GM12891 (cell line): Measurements from ENCODE around the gene TPCN2. TPM values are rescaled to one million over a fixed set of nuclear protein-coding genes. Genes with fewer than 3 reads are reported as not detected.
"Not testable (repeated sequence)": the region's sequence is repeated elsewhere in the genome, so short reads cannot be mapped to it uniquely, and the experiment has no call there.

Source experiments
- DNase-seq: peaks from one replicate; pipeline ENCODE4 v3.0.0; 2011; ENCODE audit warnings: low spot score; ENCODE audit not compliant: insufficient read length
- FAIRE-seq: peaks from 2 replicates; lab custom pipeline; 2011; peaks lifted over from hg19 to GRCh38; lab: Jason Lieb, UNC
- PAX5 ChIP-seq: IDR thresholded peaks from 2 replicates; pipeline ENCODE4 v1.6.1; 2011; ENCODE audit warnings: low read length, moderate library complexity, mild to moderate bottlenecking; ENCODE audit not compliant: insufficient read depth, severe bottlenecking
- POLR2A ChIP-seq: IDR thresholded peaks from 2 replicates; pipeline ENCODE4 v1.6.1; 2011; ENCODE audit warnings: low read depth, low read length, control low read depth
- POLR2AphosphoS5 ChIP-seq: IDR thresholded peaks from 2 replicates; pipeline ENCODE4 v1.6.1; 2011; ENCODE audit warnings: low read depth, low read length, control low read depth
- POU2F2 ChIP-seq: IDR thresholded peaks from 2 replicates; pipeline ENCODE4 v1.6.1; 2011; ENCODE audit warnings: low read depth, mild to moderate bottlenecking, control low read depth, low read length, moderate library complexity
- SPI1 ChIP-seq: IDR thresholded peaks from 2 replicates; pipeline ENCODE4 v1.6.1; 2011; ENCODE audit warnings: low read depth, low read length, control low read depth
- TAF1 ChIP-seq: IDR thresholded peaks from 2 replicates; pipeline ENCODE4 v1.6.1; 2011; ENCODE audit warnings: low read depth, low read length, control low read depth
- polyA plus RNA-seq: library from polyadenylated mRNA; unstranded; fragments of >200 nt; gene quantifications from one replicate; pipeline ENCODE4 v1.2.1, GENCODE V29; 2012; ENCODE audit warnings: low read depth, missing spikeins, inconsistent platforms; ENCODE audit not compliant: missing spikeins

Gene TPCN2
- 6.4 TPM for polyA plus RNA-seq

DNA sequence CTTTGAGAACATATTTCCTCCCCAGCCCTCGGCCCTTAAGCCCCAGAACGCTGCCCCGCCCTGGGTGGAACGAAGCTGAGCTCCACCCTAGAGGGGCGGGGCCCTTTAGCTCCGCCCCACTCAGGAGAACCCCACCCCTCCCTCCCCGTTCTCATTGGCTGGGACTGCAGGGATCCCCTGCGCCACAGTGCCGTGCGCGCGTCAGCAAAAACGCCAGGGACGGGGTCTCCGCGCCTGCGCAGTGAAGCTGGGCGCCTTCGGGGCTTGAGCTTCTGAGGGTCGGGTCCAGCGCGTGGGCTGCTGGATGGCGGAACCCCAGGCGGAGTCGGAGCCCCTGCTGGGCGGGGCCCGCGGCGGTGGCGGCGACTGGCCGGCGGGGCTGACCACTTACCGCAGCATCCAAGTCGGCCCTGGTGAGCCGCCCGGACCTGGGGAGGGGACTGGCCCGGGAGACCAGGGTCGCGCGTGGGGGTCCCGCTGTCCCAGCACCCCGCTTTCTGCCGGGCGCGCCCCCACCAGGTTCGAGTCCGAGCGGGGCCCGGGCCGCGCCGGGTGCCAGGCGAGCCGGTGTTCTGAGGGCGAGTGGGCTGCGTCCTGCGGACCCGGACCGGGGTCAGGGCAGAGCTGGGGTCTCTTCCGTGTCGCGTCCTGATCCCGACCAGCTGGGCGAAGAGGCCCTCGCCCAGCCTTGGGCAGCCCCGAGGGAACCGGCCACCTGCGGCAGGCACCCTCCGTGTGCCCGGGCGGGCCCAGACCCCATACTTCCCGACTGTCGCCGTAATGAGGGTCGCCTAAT is at the start of gene TPCN2:
TPCN2 (plus strand) TSS at position 239 of the 796 bp plus-strand sequence; CDS start at position 305, 66 bp downstream.
- DNase-seq (peak; percentile 98), FAIRE-seq (peak; percentile 87)
- TF ChIP-seq POU2F2 (0 out of 2 replicates have a peak, but pooled peaks have one; percentile 5), POLR2AphosphoS5 (no peak; the same call in 1 of the 2 replicates), PAX5 (no peak), TAF1 (peak; percentile 25; the same call in 1 of the 2 replicates), SPI1 (no peak), POLR2A (peak; percentile 55; the same call in 1 of the 2 replicates)

DNA sequence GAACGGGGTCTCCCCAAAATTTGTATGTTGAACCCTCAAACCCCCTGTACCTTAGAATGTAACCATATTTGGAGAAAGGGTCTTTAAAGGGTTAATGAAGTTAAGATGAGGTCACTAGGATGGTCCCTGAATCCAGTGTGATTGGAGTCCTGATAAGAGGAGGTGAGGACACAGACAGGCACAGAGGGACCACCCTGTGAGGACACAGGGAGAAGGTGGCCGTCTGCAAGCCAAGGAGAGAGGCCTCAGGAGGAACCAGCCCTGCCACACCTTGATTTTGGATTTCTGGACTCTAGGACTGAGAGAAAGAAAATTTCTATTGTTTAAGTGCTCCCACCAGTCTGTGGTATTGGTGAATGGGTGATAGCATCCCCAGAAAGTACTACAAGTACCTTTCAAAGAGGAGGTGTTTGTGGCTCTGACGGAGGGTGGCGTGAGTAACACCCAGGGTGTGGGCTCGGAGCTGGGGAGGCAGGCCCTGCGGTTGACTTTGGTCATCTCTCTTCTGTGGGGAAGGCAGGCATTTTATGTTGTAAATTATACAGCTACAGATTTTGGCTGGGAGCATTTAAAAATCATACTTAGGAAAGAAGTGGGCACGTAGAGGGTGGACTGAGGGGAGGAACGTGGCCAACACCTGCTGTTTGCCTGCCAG is 49.5 kb upstream of the TPCN2 start:
- no peak for TF ChIP-seq TAF1
- no peak for TF ChIP-seq POLR2AphosphoS5
- no peak for TF ChIP-seq POU2F2
- no peak for TF ChIP-seq POLR2A
- no peak for TF ChIP-seq PAX5
- no peak for TF ChIP-seq SPI1
- DNase-seq (no peak), FAIRE-seq (no peak)

GRCh38 chr11:68999748-69000355 is 48.9 kb upstream of the TPCN2 start:
- not testable (repeated sequence) for DNase-seq, FAIRE-seq

DNA sequence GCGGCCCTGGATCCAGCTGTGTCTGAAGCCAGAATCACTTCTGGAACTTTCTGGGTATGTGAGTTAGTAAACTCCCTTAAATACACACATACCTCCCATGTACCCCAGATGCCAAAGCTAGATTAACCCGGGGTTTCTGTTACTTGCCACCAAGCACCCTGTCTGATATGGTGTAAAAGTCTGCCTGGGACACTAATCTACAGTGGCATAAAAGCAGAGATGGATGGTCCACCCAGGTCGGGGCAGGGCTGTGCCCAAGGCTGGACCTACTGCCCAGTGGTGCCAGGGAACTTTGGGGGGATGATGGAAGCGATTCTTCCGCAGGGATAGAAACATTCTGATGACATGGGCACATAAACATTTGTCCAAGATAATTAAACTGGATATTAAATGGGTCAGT is 48.3 kb upstream of the TPCN2 start:
- no peak for TF ChIP-seq TAF1
- TF ChIP-seq POU2F2, result no peak
- no peak for TF ChIP-seq POLR2A
- TF ChIP-seq SPI1, result no peak
- TF ChIP-seq POLR2AphosphoS5, result no peak
- no peak for TF ChIP-seq PAX5
- no peak for DNase-seq
- FAIRE-seq, result no peak

- no peak for TF ChIP-seq POLR2A
- TF ChIP-seq TAF1, result no peak
- TF ChIP-seq PAX5, result no peak
- TF ChIP-seq POLR2AphosphoS5, result no peak
- no peak for DNase-seq
- no peak for FAIRE-seq
These were observed 47.9 kb upstream of the TPCN2 start for GRCh38 chr11:69000831-69001242.

- TF ChIP-seq SPI1, result no peak
- no peak for TF ChIP-seq POLR2AphosphoS5
- no peak for TF ChIP-seq POU2F2
- TF ChIP-seq POLR2A, result no peak
- TF ChIP-seq TAF1, result no peak
- TF ChIP-seq PAX5, result no peak
- no peak for DNase-seq
- no peak for FAIRE-seq
These were observed 47.3 kb upstream of the TPCN2 start for GRCh38 chr11:69001243-69002081.

DNA sequence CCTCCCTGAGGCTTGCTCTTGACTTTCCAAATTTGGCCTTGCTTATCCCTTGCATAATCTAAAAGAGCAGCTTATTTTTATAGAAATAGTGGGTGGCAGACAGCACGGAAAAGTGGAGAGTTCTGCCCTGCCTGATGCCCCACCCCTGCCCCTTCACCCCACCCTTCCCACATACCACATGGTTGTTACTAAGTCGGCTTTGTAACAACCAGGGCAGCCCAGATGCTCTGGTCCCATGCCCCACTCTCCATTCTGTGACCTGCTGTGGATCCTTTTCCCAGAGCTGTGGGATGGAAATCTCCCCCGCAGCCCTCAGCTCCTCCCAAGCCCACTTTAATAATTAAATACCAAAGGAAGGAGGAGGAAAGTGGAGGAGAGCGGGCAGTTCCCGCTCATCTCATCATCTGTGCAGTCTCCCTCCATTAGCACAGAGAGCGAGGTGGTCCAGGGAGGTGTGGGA is 46.6 kb upstream of the TPCN2 start:
- DNase-seq (no peak), FAIRE-seq (no peak)
- TF ChIP-seq PAX5 (no peak), POLR2AphosphoS5 (no peak), POLR2A (no peak)

DNA sequence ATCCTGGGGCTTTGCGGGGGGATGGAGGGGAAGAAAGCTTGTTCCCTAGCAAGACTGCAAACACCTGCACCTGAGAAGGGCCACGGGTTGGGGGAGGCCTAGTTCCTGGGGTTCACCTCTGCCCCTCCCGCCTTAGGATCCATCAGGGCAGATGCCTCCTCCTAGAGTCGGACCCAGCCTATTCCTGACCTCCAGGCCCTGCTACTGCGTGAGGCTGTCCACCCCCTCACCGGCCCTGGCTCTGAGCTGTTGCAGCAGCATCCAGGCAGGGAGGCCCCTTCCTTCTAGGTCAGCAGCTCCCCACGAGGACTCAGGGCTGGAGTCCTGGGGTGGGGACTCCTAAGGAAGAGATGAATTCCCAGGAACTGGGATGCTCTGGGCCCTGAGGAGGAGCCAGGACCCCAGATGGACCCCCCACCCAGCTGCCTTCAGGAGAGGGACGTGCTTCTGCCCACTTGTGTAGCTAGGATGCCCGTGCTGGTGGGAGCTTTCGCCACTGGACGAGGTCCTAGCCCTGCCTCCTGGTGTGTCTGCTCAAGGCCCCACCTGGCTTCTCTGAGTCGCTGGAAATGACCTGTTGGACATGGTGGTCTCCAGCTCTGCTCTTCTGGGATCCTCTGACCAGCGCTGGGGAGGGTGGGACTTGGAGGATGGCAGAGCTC is 46.0 kb upstream of the TPCN2 start:
- no peak for TF ChIP-seq PAX5
- FAIRE-seq (no peak), DNase-seq (no peak)

DNA sequence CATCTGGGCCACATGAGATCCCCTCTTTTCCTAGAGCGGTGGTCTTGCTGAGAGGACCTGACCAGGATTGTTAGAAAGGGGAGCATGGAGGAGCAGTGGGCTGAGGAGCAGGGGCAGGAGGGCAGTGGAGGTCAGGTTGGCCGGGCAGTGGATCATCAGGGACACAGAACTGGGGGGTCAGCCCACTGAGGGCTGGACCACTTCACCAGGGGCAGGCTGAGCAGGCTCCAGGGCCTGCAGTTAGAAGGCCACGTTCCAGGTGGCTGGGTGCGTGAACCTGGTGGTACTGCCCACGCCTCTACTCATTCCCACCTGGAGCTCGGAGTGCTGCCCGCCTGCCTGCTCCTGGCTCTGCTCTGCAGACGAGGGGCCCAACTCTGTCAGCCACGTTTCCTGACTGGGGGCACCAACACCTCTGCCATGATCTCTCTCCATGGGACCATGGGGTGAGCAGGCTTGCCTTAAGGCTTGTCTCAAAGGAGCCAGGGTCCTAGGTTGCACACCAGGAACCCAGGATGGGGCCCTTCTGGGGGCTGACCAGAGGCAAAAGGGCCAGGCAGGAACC is 45.3 kb upstream of the TPCN2 start:
- FAIRE-seq, result no peak
- no peak for TF ChIP-seq PAX5
- TF ChIP-seq POLR2A, result no peak
- TF ChIP-seq SPI1, result no peak
- TF ChIP-seq TAF1, result no peak
- no peak for TF ChIP-seq POLR2AphosphoS5
- TF ChIP-seq POU2F2, result no peak
- DNase-seq, result no peak
